CD4-positive, alpha-beta T cell (primary cell): ENCODE data around the gene ATXN1. TPM values are rescaled to one million over a fixed set of nuclear protein-coding genes. Genes with fewer than 3 reads are reported as not detected.
"Not testable (repeated sequence)": the region's sequence is repeated elsewhere in the genome, so short reads cannot be mapped to it uniquely, and the experiment has no call there.

ENCODE experiments used
- ATAC-seq: fragments of 200-7000 bp; cut with Tn5 transposase; one replicate; pipeline ENCODE4 v1.10.0; 2022; ENCODE audit warnings: mild to moderate bottlenecking; ENCODE audit not compliant: poor library complexity
- CTCF ChIA-PET: fragments of 350-600 bp; sonication (Branson Sonifier 250); formaldehyde crosslinking; loops from one replicate; lab custom pipeline; 2021; ENCODE audit warnings: antibody characterized with exemption, inconsistent platforms; lab: Charles Lee
- POLR2A ChIA-PET: fragments of 350-600 bp; sonication (Branson Sonifier 250); formaldehyde crosslinking; loops from one replicate; lab custom pipeline; 2021; ENCODE audit warnings: antibody characterized with exemption, inconsistent platforms; lab: Charles Lee
- DNase-seq, 14 experiments: peaks; one replicate each; pipeline ENCODE4 v3.0.0-alpha.2; 2013 to 2020; ENCODE audit warnings: mixed read lengths in 2 of 14
- H3K27ac ChIP-seq, 2 donors: one replicate each; pipeline versions ENCODE4 v1.5.1 to v1.7.0; 2013; ENCODE audit warnings: low read length in 2 of 2, low read depth in 1 of 2, mild to moderate bottlenecking in 1 of 2
- H3K27me3 ChIP-seq, 2 experiments: 1 replicate in 1 of 2; 2 replicates in 1 of 2; pipeline versions ENCODE4 v1.6.1 to v1.7.0; 2013; ENCODE audit warnings: low read length in 2 of 2, control low read depth in 1 of 2, mild to moderate bottlenecking in 1 of 2, moderate library complexity in 1 of 2; ENCODE audit not compliant: insufficient read depth in 2 of 2, control insufficient read depth in 1 of 2
- H3K36me3 ChIP-seq: one replicate; pipeline ENCODE4 v1.6.1; 2013; ENCODE audit warnings: low read length, control low read depth; ENCODE audit not compliant: insufficient read depth
- H3K4me1 ChIP-seq: one replicate; pipeline ENCODE4 v1.6.1; 2013; ENCODE audit warnings: low read length, control low read depth; ENCODE audit not compliant: insufficient read depth
- H3K4me3 ChIP-seq: one replicate; pipeline ENCODE4 v1.5.1; 2013; ENCODE audit warnings: mild to moderate bottlenecking, low read length, moderate library complexity
- H3K9me3 ChIP-seq, 2 experiments: 1 replicate in 1 of 2; 2 replicates in 1 of 2; pipeline versions ENCODE4 v1.6.1 to v1.7.0; 2013; ENCODE audit warnings: low read length in 2 of 2, mild to moderate bottlenecking in 2 of 2, control low read depth in 1 of 2, moderate library complexity in 1 of 2; ENCODE audit not compliant: control insufficient read depth in 1 of 2, insufficient read depth in 1 of 2
- H3K27ac Mint-ChIP-seq: one replicate; pipeline ENCODE4 v1.8.0; 2020; ENCODE audit warnings: mixed read lengths
- H3K27me3 Mint-ChIP-seq: one replicate; pipeline ENCODE4 v1.8.0; 2021; ENCODE audit warnings: mixed read lengths
- H3K36me3 Mint-ChIP-seq: one replicate; pipeline ENCODE4 v1.8.0; 2021; ENCODE audit warnings: low read depth, mixed read lengths
- H3K4me1 Mint-ChIP-seq: one replicate; pipeline ENCODE4 v1.8.0; 2021; ENCODE audit warnings: low read depth, mixed read lengths
- H3K4me3 Mint-ChIP-seq: one replicate; pipeline ENCODE4 v1.8.0; 2020; ENCODE audit warnings: mild to moderate bottlenecking, mixed read lengths
- H3K9me3 Mint-ChIP-seq: one replicate; pipeline ENCODE4 v1.8.0; 2020; ENCODE audit warnings: mixed read lengths
- CTCF ChIP-seq: fragments of 200-600 bp; IDR thresholded peaks from one replicate; pipeline ENCODE4 v1.8.0; 2022; ENCODE audit warnings: antibody characterized with exemption, mild to moderate bottlenecking
- intact Hi-C, 2 experiments: fragments of 100-400 bp; cut with DNase I in 1 of 2; cut with micrococcal nuclease in 1 of 2; formaldehyde crosslinking; loops; one replicate each; pipeline versions ENCODE4 v1.15.1 to v1.9.0; 2023 to 2025; cut with DNase I, micrococcal nuclease
- total RNA-seq, 174 experiments: library from RNA in 2 of 174; stranded (reverse) in 2 of 174; gene quantifications; one replicate each; pipeline ENCODE4 v1.2.3 and lab custom pipeline; 2021 to 2026

Gene ATXN1
- total RNA-seq, 2 experiments from 2014 or later: 74.2 to 76.7 TPM

- Histone ChIP-seq H3K36me3 (peaks cover 3% of the 10 kb centered on the region), H3K27ac (no peak overlapping the region), H3K9me3 (no peaks in the 10 kb centered on the region), H3K4me3 (no peak overlapping the region), H3K4me1 (no peaks in the 10 kb centered on the region), H3K27me3 (no peaks in the 10 kb centered on the region)
- no peaks in the 10 kb centered on the region for H3K4me1 Mint-ChIP-seq
- no peak overlapping the region for H3K4me3 Mint-ChIP-seq
- TF ChIP-seq CTCF: no peak
- no peaks in the 10 kb centered on the region for H3K9me3 Mint-ChIP-seq
- ATAC-seq: no peak
- ChIA-PET POLR2A (no interaction called here), CTCF (interaction anchor here (0.7 to 1.2 kb wide), 3 partner anchors 9 to 381 kb away, joined by 3 to 4 read pairs (median 3); partner anchors contain the start of gene ATXN1)
- DNase-seq: no peak
- intact Hi-C loops: no loop called here
- H3K27ac Mint-ChIP-seq: no peak overlapping the region
- no peaks in the 10 kb centered on the region for H3K27me3 Mint-ChIP-seq
- H3K36me3 Mint-ChIP-seq: no peaks in the 10 kb centered on the region
These were observed 380.9 kb downstream of the ATXN1 start for GRCh38 chr6:16380220-16380809.

- H3K4me3 ChIP-seq, H3K9me3 Mint-ChIP-seq, DNase-seq, H3K27ac ChIP-seq, H3K36me3 Mint-ChIP-seq, H3K4me3 Mint-ChIP-seq, H3K27me3 ChIP-seq, H3K9me3 ChIP-seq, H3K4me1 Mint-ChIP-seq, H3K4me1 ChIP-seq, ATAC-seq, intact Hi-C loops, H3K36me3 ChIP-seq, H3K27me3 Mint-ChIP-seq, CTCF ChIA-PET, H3K27ac Mint-ChIP-seq: not testable (repeated sequence)
- POLR2A ChIA-PET: interaction anchor here (0.6 kb wide), 1 partner anchor 1543 kb away, joined by 3 read pairs; no protein-coding TSS in a partner anchor
These were observed 382.9 kb downstream of the ATXN1 start for GRCh38 chr6:16378360-16378759.

GRCh38 chr6:16377470-16377869 is 383.8 kb downstream of the ATXN1 start:
- H3K9me3 ChIP-seq: no peaks in the 10 kb centered on the region
- Mint-ChIP-seq H3K27ac (no peak overlapping the region), H3K36me3 (no peaks in the 10 kb centered on the region), H3K9me3 (no peaks in the 10 kb centered on the region), H3K27me3 (no peaks in the 10 kb centered on the region), H3K4me3 (no peak overlapping the region), H3K4me1 (no peaks in the 10 kb centered on the region)
- no peaks in the 10 kb centered on the region for H3K27me3 ChIP-seq
- TF ChIP-seq CTCF: no peak
- H3K36me3 ChIP-seq: peaks cover 3% of the 10 kb centered on the region
- CTCF ChIA-PET: interaction anchor here (2.1 kb wide), 1 partner anchor 46 kb away, joined by 5 read pairs; no protein-coding TSS in a partner anchor
- no peak overlapping the region for H3K27ac ChIP-seq
- POLR2A ChIA-PET: no interaction called here
- ATAC-seq (no peak), DNase-seq (no peak)
- no peak overlapping the region for H3K4me3 ChIP-seq
- no peaks in the 10 kb centered on the region for H3K4me1 ChIP-seq
- intact Hi-C loops: no loop called here

GRCh38 chr6:16375843-16376242 is 385.4 kb downstream of the ATXN1 start:
- DNase-seq (no peak), ATAC-seq (no peak)
- H3K4me3 ChIP-seq: no peak overlapping the region
- H3K27ac ChIP-seq: no peak overlapping the region
- no peaks in the 10 kb centered on the region for H3K9me3 ChIP-seq
- peaks cover 3% of the 10 kb centered on the region for H3K36me3 ChIP-seq
- Mint-ChIP-seq H3K4me1 (no peaks in the 10 kb centered on the region), H3K4me3 (no peak overlapping the region), H3K36me3 (no peaks in the 10 kb centered on the region), H3K27me3 (no peaks in the 10 kb centered on the region), H3K27ac (no peak overlapping the region), H3K9me3 (no peaks in the 10 kb centered on the region)
- H3K4me1 ChIP-seq: no peaks in the 10 kb centered on the region
- intact Hi-C loops: no loop called here
- no peaks in the 10 kb centered on the region for H3K27me3 ChIP-seq
- ChIA-PET POLR2A (no interaction called here), CTCF (interaction anchor here (2.1 kb wide), 1 partner anchor 44 kb away, joined by 5 read pairs; no protein-coding TSS in a partner anchor)
- no peak for TF ChIP-seq CTCF
